GF-D8 (cell line): Measurements from ENCODE around the gene NOP9.

Experiments
- DNase-seq: peaks from one replicate; lab custom pipeline; 2025; lab: John Stamatoyannopoulos, UW

Gene NOP9

GRCh38 chr14:24263848-24264247 is 35.8 kb upstream of the NOP9 start:
- no peak for DNase-seq

GRCh38 chr14:24264298-24264697 is 35.4 kb upstream of the NOP9 start:
- no peak for DNase-seq

- no peak for DNase-seq
These were observed 33.1 kb upstream of the NOP9 start for GRCh38 chr14:24266344-24267244.

- DNase-seq: no peak
These were observed 32.1 kb upstream of the NOP9 start for GRCh38 chr14:24267516-24267915.

DNA sequence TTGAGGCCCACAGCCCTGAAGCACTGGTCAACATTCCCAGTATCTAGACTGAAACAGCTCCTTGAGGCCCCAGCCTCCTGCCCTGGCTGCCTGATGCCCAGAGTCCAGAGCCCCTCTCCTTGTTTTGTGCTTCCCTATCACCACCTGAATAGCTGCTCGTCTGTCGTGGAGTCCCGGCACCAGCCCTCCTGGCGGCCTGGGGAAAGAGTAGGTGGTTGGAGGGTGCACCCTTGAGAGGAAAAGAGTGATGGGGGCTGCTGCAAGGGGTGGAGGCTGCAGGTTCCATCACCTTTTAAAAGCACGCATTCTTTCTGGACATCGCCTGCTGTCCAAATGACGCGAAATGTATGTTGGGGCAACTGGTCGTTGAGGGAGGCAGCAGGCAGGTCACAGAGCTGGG is 31.4 kb upstream of the NOP9 start:
- no peak for DNase-seq

GRCh38 chr14:24269368-24269767 is 30.3 kb upstream of the NOP9 start:
- DNase-seq: no peak

- DNase-seq: no peak
These were observed 29.6 kb upstream of the NOP9 start for GRCh38 chr14:24269910-24270536.

- DNase-seq: no peak
These were observed 29.0 kb upstream of the NOP9 start for GRCh38 chr14:24270537-24271133.

GRCh38 chr14:24271134-24271833 is 28.4 kb upstream of the NOP9 start, which contains the start of gene RABGGTA:
RABGGTA (minus strand) TSS chr14:24271597; CDS start chr14:24271115, 482 bp downstream.
- DNase-seq: peak; percentile 27

DNA sequence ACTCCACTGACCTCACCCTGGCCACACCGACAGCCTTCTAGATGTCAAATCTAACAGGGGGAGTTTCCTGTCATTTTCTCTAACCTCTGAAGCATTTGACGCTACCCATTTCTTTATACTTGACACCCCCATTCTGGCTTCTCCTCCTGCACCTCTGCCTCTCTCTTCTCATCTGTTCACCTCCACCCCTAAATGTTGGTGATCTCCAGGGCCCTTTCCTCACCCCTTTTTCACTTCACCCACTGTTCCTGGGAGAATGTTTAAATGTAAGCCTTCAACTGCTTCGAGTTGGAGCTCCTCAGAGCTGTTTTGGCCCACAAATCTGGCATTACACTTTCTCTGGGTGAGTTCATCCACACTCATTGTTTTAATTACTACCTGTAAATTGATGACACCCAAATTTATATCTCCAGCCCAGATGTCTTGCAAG is 27.8 kb upstream of the NOP9 start:
- DNase-seq: no peak

DNA sequence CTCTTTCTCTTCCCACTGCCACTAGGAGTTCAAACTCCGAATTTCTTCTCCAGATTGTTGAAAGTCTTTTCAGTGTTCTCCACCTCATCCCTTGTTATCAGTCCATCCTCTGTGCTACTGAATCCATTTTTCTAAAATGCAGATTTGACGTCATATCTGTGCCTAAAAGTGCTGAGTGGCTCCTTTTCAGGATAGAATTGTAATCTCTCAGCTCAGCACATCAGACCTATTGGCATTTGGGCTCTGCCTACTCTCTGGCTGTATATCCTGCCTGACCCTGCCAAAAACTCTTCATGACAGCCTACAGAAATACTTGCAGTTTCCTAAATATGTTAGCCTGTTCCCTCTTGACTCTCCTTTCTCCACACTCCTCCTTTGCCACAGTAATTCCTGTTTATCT is 27.2 kb upstream of the NOP9 start:
- no peak for DNase-seq

- DNase-seq: peak; percentile 31
These were observed 26.1 kb upstream of the NOP9 start for GRCh38 chr14:24273422-24273998.

- peak; percentile 50 for DNase-seq
These were observed 25.5 kb upstream of the NOP9 start for GRCh38 chr14:24274101-24274543.

DNA sequence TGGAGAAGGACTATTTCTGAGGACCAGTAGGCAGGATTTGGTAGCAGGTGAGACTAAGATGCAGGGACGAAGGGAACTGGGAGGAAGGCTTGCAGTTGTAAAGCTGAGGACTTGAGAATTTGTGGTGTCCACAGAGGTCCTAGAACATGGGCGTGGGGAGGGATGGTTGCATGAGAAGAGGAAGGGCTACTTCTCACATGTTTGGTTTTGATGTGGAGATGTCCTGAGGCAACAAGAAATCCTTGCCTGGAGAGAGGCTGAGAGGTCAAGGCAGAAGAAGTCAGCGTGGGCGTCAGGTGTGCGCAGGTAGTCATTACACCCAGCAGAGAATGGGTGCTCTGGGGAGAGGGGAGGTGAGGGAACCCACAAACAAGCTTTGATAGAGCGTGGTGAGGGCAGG is 22.6 kb upstream of the NOP9 start:
- DNase-seq: no peak

GRCh38 chr14:24277606-24278321 is 21.9 kb upstream of the NOP9 start:
- peak; percentile 97 for DNase-seq

DNA sequence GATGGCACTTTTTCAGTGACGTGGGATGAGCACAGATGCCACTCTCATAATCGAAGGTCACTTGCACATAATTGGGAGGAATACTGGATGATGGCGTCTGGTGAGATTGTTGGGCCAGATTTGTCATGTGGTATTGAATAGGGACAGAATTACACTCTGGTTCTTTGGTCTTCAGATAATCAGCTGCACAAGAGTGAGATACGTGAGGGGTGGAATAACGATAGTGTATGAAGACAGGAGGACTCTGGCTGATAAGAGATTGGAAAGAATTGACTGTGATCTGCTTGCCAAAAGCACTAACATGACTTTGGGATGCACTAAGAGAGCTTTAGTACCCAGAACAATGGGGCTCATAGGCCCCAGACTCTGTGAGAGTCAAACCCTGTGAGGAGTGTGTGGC is 21.2 kb upstream of the NOP9 start:
- no peak for DNase-seq

DNA sequence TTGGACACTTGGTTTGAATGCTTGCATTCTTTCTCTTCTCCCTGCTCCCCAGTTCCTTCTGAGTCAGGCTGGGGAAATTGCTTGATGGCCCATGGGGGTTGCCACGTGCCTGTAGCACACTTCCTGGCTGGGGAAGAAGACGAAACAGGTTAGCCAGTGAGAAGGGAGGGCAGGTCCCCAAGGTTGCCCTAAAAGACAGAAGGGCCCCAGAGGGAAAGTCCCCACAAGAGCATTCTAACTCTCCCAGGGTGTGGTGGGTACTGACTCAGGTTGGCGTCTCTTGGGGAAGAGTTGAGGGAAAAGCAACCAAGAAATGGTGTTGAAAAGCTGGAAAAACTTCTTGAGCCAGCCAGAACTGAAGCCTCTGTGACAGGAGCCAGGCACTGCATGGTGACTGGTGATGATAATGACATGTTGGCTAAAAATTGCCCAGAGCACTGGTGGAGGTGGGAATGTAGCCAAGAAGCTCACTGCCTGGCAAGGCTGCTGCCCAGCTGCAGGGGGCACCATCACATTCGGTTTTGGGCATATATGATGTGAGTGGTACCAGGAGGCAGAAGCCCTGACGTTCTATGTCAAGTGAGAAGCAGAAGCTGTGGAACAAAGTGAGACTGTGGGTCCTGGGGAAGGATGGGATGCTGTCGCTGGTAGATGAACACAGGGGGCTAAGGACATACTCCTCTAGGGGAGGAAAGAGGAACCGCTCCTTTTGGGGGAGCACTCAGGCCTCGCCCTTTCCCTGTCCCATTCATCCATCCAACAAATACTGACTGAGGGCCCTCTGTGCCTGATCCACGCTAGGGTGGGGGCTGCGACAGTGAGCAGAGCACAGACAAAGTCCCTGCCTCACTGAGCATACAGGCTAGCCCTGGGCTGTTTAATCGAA is 20.1 kb upstream of the NOP9 start:
- peak; percentile 21 for DNase-seq

DNA sequence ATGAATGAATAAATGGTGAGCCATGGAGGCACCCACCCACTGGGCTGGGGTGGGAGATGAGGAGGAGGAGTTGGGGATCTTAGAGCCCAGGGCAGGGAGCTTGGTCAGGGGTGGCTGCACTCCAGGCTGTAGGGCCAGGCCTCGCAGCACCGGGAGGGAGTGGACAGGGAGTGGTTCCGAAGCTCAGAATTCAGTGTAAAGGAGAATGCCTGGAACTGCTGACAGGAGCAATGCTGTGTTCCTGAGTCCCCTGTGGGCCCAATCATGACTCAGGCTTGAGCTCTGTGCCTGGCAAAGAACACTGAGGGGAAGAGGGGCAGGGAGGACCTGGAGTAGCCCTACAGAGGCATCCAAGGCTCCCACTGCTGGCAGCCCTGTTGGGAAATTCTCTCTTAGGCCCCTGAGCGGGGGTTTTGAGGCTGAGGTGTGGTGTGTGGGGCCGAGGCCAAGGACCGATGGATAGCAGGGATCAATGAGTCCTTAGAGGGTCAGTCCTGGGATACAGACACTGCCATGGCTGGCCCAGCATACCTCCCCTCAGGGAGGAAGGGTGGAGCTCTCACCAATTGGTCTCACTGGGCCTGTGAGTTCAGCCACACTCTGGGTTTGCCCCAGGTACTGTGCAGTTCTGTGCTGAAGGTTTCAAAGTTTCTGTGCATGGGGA is 18.7 kb upstream of the NOP9 start:
- DNase-seq: no peak

DNA sequence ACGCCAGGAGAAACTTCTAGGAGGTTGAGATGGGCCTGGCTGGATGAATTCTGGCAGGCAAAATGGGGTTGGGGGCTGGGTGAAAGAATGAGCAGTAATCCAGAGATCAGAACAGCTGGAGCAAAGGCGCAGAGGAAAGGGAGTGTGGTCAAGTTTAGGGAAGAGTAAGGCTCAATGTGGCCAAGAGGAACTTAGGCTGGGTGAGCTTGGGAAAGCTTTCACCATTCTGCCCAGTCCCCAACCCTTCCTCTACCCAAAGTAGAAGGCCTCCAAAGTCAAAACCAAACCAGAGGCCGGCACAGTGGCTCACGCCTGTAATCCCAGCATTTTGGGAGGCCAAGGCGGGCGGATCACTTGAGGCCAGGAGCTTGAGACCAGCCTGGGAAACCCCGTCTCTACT is 18.0 kb upstream of the NOP9 start:
- no peak for DNase-seq

DNA sequence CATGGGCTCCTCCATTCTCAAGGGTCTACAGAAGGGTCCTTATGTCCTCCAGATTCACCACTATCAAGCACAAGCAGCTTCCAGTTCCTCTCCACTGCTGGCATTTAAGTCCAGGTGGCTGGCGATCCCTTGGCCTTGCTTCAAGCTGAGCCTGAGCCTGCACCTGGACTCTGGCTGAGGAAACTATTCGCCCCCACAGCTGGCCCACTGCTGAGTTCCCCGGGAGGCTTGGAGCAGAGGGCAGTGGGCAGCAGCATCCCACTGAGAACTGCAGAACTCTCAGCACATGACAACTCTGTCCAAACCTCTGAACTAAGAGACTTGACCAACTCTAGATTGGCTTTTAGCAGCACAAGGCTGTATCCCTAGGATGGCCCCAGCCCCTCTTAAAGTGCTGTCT is 16.9 kb upstream of the NOP9 start:
- DNase-seq: no peak
